ENCODE data around the gene RIN3. TPM values are rescaled to one million over a fixed set of nuclear protein-coding genes. Genes with fewer than 3 reads are reported as not detected.

RIN3 gene
- total and polyA plus RNA-seq, 10 of the 15 experiments (the other 5 are each of a cell fraction or from before 2014, with no cell fraction given): 0.91 to 23.3 (median 6.3) TPM

GRCh38 chr14:92465353-92466055 lies 48.1 kb upstream of the RIN3 start:
- in situ Hi-C loops (cut with MboI): no loop called here
- ChIA-PET POLR2A (interaction anchor here (0.5 to 1.0 kb wide), 4 partner anchors 53 to 129 kb away, joined by 3 to 4 read pairs (median 4); no protein-coding TSS in a partner anchor), CTCF (interaction anchor here (0.5 to 1.7 kb wide), 7 partner anchors 9 to 307 kb away, joined by 3 to 8 read pairs (median 3); no protein-coding TSS in a partner anchor), RAD21 (ENCODE audit: unreplicated experiment) (interaction anchor here (1.2 to 1.5 kb wide), 2 partner anchors 124 to 187 kb away, joined by 4 to 5 read pairs; no protein-coding TSS in a partner anchor), SMC1A (ENCODE audit: uncharacterized antibody, unreplicated experiment) (interaction anchor here (1.3 to 1.8 kb wide), 3 partner anchors 35 to 185 kb away, joined by 3 to 4 read pairs (median 3); no protein-coding TSS in a partner anchor)
- FAIRE-seq (no peak), DNase-seq (ENCODE audit: low read depth, low spot score) (no peak), ATAC-seq (no peak)
- Histone ChIP-seq H3K79me2 (ENCODE audit: control insufficient read depth, insufficient read depth, low read length) (no peaks in the 10 kb centered on the region), H3K4me1 (ENCODE audit: control insufficient read depth, insufficient read depth, low read length) (peaks cover 15% of the 10 kb centered on the region), H3K27me3 (replicated peaks in 1 of 2; ENCODE audit: control insufficient read depth in 2 of 2, insufficient read depth in 2 of 2, low read length in 1 of 2) (no peaks in the 10 kb centered on the region), H3K9me3 (replicated peaks; ENCODE audit: control insufficient read depth, insufficient read depth, low read length) (peaks cover 7% of the 10 kb centered on the region; the same call in 2 of the 3 replicates), H4K20me1 (ENCODE audit: control insufficient read depth, insufficient read depth) (no peaks in the 10 kb centered on the region), H3K4me3 (no peak overlapping the region), H3K9ac (ENCODE audit: control insufficient read depth, insufficient read depth, low read length) (no peak overlapping the region), H3K27ac (ENCODE audit: control insufficient read depth, insufficient read depth) (no peak overlapping the region), H2AFZ (ENCODE audit: control insufficient read depth, low read depth, low read length) (no peak overlapping the region), H3K36me3 (ENCODE audit: control insufficient read depth in 2 of 2, insufficient read depth in 2 of 2, low read length in 1 of 2) (no peaks in the 10 kb centered on the region), H3K4me2 (ENCODE audit: control insufficient read depth, insufficient read depth) (no peak overlapping the region)
- BruUV-seq (replicated peaks): no TSS peak
- intact Hi-C loops (cut with micrococcal nuclease; ENCODE audit: unreplicated experiment): no loop called here
- WGBS (ENCODE audit: insufficient coverage, insufficient replicate concordance, low lambda C conversion rate, missing lambda C conversion rate): 55% methylated on average over 13 of the region's 13 CpGs
- TF ChIP-seq RUNX3 (IDR thresholded peaks at IDR 0.05; ENCODE audit: low read length) (no peak), DPF2 (IDR thresholded peaks at IDR 0.05) (no peak), EED (IDR thresholded peaks at IDR 0.05; ENCODE audit: low read depth) (no peak), ZBED1 (IDR thresholded peaks at IDR 0.05; ENCODE audit: borderline replicate concordance) (no peak), ESRRA (IDR thresholded peaks at IDR 0.05; ENCODE audit: low read length) (no peak), FOXM1 (IDR thresholded peaks at IDR 0.05; ENCODE audit: low read depth, low read length) (no peak), BMI1 (IDR thresholded peaks at IDR 0.05; ENCODE audit: borderline replicate concordance) (no peak), SIX5 (IDR thresholded peaks at IDR 0.05; ENCODE audit: low read depth, low read length, severe bottlenecking) (no peak), RFX5 (IDR thresholded peaks at IDR 0.05; ENCODE audit: low read depth, low read length) (no peak), IKZF1 (conservative IDR thresholded peaks at IDR 0.05) (no peak), POLR2AphosphoS2 (IDR thresholded peaks at IDR 0.05; ENCODE audit: low read depth, low read length) (no peak)
- TF ChIP-seq, protein P1, sequence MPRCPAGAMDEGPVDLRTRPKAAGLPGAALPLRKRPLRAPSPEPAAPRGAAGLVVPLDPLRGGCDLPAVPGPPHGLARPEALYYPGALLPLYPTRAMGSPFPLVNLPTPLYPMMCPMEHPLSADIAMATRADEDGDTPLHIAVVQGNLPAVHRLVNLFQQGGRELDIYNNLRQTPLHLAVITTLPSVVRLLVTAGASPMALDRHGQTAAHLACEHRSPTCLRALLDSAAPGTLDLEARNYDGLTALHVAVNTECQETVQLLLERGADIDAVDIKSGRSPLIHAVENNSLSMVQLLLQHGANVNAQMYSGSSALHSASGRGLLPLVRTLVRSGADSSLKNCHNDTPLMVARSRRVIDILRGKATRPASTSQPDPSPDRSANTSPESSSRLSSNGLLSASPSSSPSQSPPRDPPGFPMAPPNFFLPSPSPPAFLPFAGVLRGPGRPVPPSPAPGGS (IDR thresholded peaks at IDR 0.05; ENCODE audit: borderline replicate concordance, insufficient read depth, low read depth, low read length, poor library complexity, severe bottlenecking): no peak
- TF ChIP-seq, protein P2, sequence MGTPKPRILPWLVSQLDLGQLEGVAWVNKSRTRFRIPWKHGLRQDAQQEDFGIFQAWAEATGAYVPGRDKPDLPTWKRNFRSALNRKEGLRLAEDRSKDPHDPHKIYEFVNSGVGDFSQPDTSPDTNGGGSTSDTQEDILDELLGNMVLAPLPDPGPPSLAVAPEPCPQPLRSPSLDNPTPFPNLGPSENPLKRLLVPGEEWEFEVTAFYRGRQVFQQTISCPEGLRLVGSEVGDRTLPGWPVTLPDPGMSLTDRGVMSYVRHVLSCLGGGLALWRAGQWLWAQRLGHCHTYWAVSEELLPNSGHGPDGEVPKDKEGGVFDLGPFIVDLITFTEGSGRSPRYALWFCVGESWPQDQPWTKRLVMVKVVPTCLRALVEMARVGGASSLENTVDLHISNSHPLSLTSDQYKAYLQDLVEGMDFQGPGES (IDR thresholded peaks at IDR 0.05): no peak
- TF ChIP-seq, protein P3, sequence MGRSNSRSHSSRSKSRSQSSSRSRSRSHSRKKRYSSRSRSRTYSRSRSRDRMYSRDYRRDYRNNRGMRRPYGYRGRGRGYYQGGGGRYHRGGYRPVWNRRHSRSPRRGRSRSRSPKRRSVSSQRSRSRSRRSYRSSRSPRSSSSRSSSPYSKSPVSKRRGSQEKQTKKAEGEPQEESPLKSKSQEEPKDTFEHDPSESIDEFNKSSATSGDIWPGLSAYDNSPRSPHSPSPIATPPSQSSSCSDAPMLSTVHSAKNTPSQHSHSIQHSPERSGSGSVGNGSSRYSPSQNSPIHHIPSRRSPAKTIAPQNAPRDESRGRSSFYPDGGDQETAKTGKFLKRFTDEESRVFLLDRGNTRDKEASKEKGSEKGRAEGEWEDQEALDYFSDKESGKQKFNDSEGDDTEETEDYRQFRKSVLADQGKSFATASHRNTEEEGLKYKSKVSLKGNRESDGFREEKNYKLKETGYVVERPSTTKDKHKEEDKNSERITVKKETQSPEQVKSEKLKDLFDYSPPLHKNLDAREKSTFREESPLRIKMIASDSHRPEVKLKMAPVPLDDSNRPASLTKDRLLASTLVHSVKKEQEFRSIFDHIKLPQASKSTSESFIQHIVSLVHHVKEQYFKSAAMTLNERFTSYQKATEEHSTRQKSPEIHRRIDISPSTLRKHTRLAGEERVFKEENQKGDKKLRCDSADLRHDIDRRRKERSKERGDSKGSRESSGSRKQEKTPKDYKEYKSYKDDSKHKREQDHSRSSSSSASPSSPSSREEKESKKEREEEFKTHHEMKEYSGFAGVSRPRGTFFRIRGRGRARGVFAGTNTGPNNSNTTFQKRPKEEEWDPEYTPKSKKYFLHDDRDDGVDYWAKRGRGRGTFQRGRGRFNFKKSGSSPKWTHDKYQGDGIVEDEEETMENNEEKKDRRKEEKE (IDR thresholded peaks at IDR 0.05): no peak
- TF ChIP-seq, protein P4, sequence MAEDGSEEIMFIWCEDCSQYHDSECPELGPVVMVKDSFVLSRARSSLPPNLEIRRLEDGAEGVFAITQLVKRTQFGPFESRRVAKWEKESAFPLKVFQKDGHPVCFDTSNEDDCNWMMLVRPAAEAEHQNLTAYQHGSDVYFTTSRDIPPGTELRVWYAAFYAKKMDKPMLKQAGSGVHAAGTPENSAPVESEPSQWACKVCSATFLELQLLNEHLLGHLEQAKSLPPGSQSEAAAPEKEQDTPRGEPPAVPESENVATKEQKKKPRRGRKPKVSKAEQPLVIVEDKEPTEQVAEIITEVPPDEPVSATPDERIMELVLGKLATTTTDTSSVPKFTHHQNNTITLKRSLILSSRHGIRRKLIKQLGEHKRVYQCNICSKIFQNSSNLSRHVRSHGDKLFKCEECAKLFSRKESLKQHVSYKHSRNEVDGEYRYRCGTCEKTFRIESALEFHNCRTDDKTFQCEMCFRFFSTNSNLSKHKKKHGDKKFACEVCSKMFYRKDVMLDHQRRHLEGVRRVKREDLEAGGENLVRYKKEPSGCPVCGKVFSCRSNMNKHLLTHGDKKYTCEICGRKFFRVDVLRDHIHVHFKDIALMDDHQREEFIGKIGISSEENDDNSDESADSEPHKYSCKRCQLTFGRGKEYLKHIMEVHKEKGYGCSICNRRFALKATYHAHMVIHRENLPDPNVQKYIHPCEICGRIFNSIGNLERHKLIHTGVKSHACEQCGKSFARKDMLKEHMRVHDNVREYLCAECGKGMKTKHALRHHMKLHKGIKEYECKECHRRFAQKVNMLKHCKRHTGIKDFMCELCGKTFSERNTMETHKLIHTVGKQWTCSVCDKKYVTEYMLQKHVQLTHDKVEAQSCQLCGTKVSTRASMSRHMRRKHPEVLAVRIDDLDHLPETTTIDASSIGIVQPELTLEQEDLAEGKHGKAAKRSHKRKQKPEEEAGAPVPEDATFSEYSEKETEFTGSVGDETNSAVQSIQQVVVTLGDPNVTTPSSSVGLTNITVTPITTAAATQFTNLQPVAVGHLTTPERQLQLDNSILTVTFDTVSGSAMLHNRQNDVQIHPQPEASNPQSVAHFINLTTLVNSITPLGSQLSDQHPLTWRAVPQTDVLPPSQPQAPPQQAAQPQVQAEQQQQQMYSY (CRISPR knock-in tag; IDR thresholded peaks at IDR 0.05): no peak
